PFSK-1 (cell line): Measurements from ENCODE around the gene CRHR2.

Experiments
- POLR2AphosphoS5 ChIP-seq: IDR thresholded peaks from 2 replicates; pipeline ENCODE4 v1.6.1; 2012; ENCODE audit warnings: low read depth, mild to moderate bottlenecking, control low read depth, low read length, moderate library complexity
- SIN3A ChIP-seq: IDR thresholded peaks from 2 replicates; pipeline ENCODE4 v1.6.1; 2012; ENCODE audit warnings: mild to moderate bottlenecking, low read length, moderate library complexity, borderline replicate concordance; ENCODE audit not compliant: insufficient read depth
- TAF1 ChIP-seq: IDR thresholded peaks from 2 replicates; pipeline ENCODE4 v1.6.1; 2012; ENCODE audit warnings: low read length, control low read depth, borderline replicate concordance; ENCODE audit not compliant: insufficient read depth
- TF ChIP-seq, protein P1 (sequence below), 2 experiments: IDR thresholded peaks; 2 replicates each; pipeline versions ENCODE4 v1.6.1 to v1.8.0; 2011 to 2012; ENCODE audit warnings: low read depth in 2 of 2, low read length in 2 of 2, control low read depth in 1 of 2, inconsistent platforms in 1 of 2, mild to moderate bottlenecking in 1 of 2, moderate library complexity in 1 of 2; ENCODE audit not compliant: insufficient read depth in 1 of 2

DNA sequence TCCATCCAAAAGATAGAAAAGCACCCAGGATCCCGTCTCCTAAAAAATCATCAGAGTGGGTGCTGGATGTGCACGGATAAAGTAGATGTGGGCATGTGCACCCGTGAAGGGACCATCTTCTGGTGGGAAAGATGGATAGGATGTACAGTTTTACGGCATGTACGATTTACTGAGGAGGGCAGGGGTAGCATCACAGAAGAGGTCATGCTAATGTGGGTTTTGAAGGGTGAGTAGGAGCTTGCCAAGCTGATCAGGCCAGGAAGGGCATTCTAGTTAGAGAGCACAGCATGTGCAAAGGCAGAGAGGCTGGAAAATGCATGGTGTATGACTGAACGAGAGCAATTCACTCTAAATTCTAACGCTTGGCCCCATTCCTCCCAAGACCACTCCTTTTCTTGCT, 7.8 kb upstream of the CRHR2 start:
- no peak for TF ChIP-seq POLR2AphosphoS5
- TF ChIP-seq SIN3A: no peak
- TF ChIP-seq TAF1: no peak
- TF ChIP-seq, protein P1, sequence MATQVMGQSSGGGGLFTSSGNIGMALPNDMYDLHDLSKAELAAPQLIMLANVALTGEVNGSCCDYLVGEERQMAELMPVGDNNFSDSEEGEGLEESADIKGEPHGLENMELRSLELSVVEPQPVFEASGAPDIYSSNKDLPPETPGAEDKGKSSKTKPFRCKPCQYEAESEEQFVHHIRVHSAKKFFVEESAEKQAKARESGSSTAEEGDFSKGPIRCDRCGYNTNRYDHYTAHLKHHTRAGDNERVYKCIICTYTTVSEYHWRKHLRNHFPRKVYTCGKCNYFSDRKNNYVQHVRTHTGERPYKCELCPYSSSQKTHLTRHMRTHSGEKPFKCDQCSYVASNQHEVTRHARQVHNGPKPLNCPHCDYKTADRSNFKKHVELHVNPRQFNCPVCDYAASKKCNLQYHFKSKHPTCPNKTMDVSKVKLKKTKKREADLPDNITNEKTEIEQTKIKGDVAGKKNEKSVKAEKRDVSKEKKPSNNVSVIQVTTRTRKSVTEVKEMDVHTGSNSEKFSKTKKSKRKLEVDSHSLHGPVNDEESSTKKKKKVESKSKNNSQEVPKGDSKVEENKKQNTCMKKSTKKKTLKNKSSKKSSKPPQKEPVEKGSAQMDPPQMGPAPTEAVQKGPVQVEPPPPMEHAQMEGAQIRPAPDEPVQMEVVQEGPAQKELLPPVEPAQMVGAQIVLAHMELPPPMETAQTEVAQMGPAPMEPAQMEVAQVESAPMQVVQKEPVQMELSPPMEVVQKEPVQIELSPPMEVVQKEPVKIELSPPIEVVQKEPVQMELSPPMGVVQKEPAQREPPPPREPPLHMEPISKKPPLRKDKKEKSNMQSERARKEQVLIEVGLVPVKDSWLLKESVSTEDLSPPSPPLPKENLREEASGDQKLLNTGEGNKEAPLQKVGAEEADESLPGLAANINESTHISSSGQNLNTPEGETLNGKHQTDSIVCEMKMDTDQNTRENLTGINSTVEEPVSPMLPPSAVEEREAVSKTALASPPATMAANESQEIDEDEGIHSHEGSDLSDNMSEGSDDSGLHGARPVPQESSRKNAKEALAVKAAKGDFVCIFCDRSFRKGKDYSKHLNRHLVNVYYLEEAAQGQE (IDR thresholded peaks at IDR 0.05; ENCODE audit: insufficient read depth in 1 of 2, low read depth in 2 of 2, low read length in 2 of 2): no peak
